ENCODE results near the gene LRBA. TPM values are rescaled to one million over a fixed set of nuclear protein-coding genes. Genes with fewer than 3 reads are reported as not detected.

LRBA gene
- total and polyA plus RNA-seq, 3 donors from 2014 or later: 24.6 to 61.1 (median 60.8) TPM

DNA sequence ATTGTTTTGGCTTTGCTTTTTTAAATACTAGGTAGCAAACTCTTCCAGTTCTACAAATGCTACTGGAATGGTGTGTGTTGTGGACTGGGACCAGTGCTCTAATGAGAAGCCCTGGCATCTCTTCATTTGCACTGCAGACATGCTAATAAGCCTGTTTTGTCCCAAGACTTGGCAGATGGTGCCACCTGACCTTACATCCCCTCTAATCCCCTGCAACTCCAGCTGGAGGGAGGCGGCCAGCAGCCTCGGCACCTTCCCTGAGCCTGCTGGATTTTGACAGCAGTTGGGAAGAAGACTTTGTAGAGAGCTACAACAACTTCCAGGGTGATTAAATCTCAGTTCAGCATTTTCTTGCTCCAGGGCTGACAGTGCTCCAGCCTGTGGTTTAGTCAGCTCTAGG lies 736.9 kb downstream of the LRBA start:
- TF ChIP-seq POLR2A (IDR thresholded peaks at IDR 0.05) (no peak), CTCF (IDR thresholded peaks at IDR 0.05) (no peak)
- intact Hi-C loops (cut with DNase I; ENCODE audit: low total_unique reads): no loop called here
- Histone ChIP-seq H3K36me3 (ENCODE audit: low read depth, missing control alignments) (no peaks in the 10 kb centered on the region), H3K4me1 (no peaks in the 10 kb centered on the region), H3K9me3 (no peaks in the 10 kb centered on the region), H3K27me3 (no peaks in the 10 kb centered on the region), H3K4me3 (no peak overlapping the region), H3K27ac (no peak overlapping the region)
- WGBS, 2 donors: 93 to 100% methylated on average over 2 of the region's 2 CpGs
- no peak for DNase-seq

GRCh38 chr4:150268444-150268843 lies 746.6 kb downstream of the LRBA start:
- DNase-seq: no peak
- intact Hi-C loops (cut with DNase I; ENCODE audit: low total_unique reads): no loop called here
- H3K4me3 ChIP-seq: no peak overlapping the region
- H3K9me3 ChIP-seq: no peaks in the 10 kb centered on the region
- TF ChIP-seq CTCF (IDR thresholded peaks at IDR 0.05): no peak
- no peak for TF ChIP-seq POLR2A (IDR thresholded peaks at IDR 0.05)
- no peaks in the 10 kb centered on the region for H3K36me3 ChIP-seq (ENCODE audit: low read depth, missing control alignments)
- H3K4me1 ChIP-seq: no peaks in the 10 kb centered on the region
- 68 to 76% methylated on average over 1 of the region's 1 CpG for WGBS, 2 donors
- no peaks in the 10 kb centered on the region for H3K27me3 ChIP-seq
- no peak overlapping the region for H3K27ac ChIP-seq

GRCh38 chr4:150265806-150266205 lies 749.3 kb downstream of the LRBA start:
- 88 to 94% methylated on average over 1 of the region's 1 CpG for WGBS, 2 donors
- H3K27me3 ChIP-seq: no peaks in the 10 kb centered on the region
- intact Hi-C loops (cut with DNase I; ENCODE audit: low total_unique reads): no loop called here
- DNase-seq: no peak
- no peak for TF ChIP-seq POLR2A (IDR thresholded peaks at IDR 0.05)
- no peak for TF ChIP-seq CTCF (IDR thresholded peaks at IDR 0.05)
- no peak overlapping the region for H3K4me3 ChIP-seq
- H3K4me1 ChIP-seq: no peaks in the 10 kb centered on the region
- no peaks in the 10 kb centered on the region for H3K36me3 ChIP-seq (ENCODE audit: low read depth, missing control alignments)
- H3K27ac ChIP-seq: no peak overlapping the region
- no peaks in the 10 kb centered on the region for H3K9me3 ChIP-seq

DNA sequence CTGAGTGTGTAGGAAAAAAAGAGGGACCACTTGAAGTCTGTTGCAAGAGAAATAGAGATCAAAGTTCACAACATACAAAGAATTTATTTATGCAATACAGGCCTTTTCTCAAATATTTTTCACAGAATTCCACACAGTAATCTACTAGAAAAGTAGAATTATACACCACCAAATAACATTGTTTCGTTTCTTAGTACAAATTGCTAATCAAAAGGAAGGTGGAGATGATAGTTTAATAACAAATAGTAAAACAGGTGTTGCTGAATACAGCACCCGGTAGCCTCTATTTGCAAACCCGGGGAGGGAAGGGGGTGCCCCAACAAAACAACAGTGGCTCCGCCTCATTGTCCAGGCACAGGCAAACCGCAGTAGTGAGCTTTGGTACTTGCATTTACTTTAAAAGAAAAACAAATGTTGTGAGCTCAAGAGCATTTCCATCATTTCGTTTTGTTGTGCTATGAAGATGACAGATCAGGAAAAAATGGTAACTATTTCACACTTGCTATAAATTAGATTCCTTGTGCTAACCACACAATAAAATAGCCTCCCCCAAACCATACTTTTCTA lies 750.4 kb downstream of the LRBA start:
- Histone ChIP-seq H3K9me3 (no peaks in the 10 kb centered on the region), H3K36me3 (ENCODE audit: low read depth, missing control alignments) (no peaks in the 10 kb centered on the region), H3K4me3 (no peak overlapping the region), H3K27ac (no peak overlapping the region), H3K27me3 (no peaks in the 10 kb centered on the region), H3K4me1 (no peaks in the 10 kb centered on the region)
- WGBS, 2 donors: 84 to 87% methylated on average over 6 of the region's 6 CpGs
- TF ChIP-seq POLR2A (IDR thresholded peaks at IDR 0.05) (no peak), CTCF (IDR thresholded peaks at IDR 0.05) (no peak)
- DNase-seq: no peak
- intact Hi-C loops (cut with DNase I; ENCODE audit: low total_unique reads): no loop called here

DNA sequence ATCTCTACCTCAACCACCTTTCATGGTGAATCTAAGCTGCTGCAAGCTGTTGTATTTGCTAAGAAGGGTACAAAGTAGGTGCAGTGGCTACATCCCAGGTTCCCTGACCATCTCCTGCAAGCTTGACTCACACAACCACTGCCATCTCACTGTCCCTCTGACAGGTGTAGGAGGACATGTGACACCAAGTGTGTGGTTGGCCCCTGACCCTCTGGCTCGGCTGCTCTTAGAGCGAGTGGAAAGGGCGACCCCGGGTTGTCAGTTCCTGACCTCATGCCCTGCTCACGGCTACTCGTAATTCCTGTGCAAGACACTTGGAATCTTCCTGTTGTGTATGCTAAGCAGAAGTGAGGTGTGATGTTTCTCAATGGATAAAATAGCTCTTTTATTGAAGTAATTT lies 752.5 kb downstream of the LRBA start:
- no peaks in the 10 kb centered on the region for H3K36me3 ChIP-seq (ENCODE audit: low read depth, missing control alignments)
- H3K27me3 ChIP-seq: no peaks in the 10 kb centered on the region
- no peaks in the 10 kb centered on the region for H3K4me1 ChIP-seq
- no peak for DNase-seq
- H3K4me3 ChIP-seq: no peak overlapping the region
- no peak overlapping the region for H3K27ac ChIP-seq
- intact Hi-C loops (cut with DNase I; ENCODE audit: low total_unique reads): no loop called here
- no peak for TF ChIP-seq POLR2A (IDR thresholded peaks at IDR 0.05)
- no peak for TF ChIP-seq CTCF (IDR thresholded peaks at IDR 0.05)
- 90 to 93% methylated on average over 6 of the region's 6 CpGs for WGBS, 2 donors
- H3K9me3 ChIP-seq: no peaks in the 10 kb centered on the region

Measured in testis (tissue), 3 donors.